ENCODE results near the gene TAAR8.

- TF ChIP-seq EGR1 (IDR thresholded peaks at IDR 0.05) (no peak), FOXM1 (IDR thresholded peaks at IDR 0.05; ENCODE audit: borderline replicate concordance, low read depth) (no peak), CEBPB (IDR thresholded peaks at IDR 0.05) (no peak), YY1 (IDR thresholded peaks at IDR 0.05; ENCODE audit: low read depth) (no peak), CREB1 (IDR thresholded peaks at IDR 0.05; ENCODE audit: low read depth) (no peak), EP300 (IDR thresholded peaks at IDR 0.05; ENCODE audit: borderline replicate concordance) (no peak)
- TF ChIP-seq, protein P1, sequence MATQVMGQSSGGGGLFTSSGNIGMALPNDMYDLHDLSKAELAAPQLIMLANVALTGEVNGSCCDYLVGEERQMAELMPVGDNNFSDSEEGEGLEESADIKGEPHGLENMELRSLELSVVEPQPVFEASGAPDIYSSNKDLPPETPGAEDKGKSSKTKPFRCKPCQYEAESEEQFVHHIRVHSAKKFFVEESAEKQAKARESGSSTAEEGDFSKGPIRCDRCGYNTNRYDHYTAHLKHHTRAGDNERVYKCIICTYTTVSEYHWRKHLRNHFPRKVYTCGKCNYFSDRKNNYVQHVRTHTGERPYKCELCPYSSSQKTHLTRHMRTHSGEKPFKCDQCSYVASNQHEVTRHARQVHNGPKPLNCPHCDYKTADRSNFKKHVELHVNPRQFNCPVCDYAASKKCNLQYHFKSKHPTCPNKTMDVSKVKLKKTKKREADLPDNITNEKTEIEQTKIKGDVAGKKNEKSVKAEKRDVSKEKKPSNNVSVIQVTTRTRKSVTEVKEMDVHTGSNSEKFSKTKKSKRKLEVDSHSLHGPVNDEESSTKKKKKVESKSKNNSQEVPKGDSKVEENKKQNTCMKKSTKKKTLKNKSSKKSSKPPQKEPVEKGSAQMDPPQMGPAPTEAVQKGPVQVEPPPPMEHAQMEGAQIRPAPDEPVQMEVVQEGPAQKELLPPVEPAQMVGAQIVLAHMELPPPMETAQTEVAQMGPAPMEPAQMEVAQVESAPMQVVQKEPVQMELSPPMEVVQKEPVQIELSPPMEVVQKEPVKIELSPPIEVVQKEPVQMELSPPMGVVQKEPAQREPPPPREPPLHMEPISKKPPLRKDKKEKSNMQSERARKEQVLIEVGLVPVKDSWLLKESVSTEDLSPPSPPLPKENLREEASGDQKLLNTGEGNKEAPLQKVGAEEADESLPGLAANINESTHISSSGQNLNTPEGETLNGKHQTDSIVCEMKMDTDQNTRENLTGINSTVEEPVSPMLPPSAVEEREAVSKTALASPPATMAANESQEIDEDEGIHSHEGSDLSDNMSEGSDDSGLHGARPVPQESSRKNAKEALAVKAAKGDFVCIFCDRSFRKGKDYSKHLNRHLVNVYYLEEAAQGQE (IDR thresholded peaks at IDR 0.05; ENCODE audit: low read depth): no peak
- TF ChIP-seq, protein P2, sequence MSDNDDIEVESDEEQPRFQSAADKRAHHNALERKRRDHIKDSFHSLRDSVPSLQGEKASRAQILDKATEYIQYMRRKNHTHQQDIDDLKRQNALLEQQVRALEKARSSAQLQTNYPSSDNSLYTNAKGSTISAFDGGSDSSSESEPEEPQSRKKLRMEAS (IDR thresholded peaks at IDR 0.05): no peak
These were observed 37.9 kb downstream of the TAAR8 start for GRCh38 chr6:132590362-132590761.
